DOHH2 (cell line): ENCODE measurements around the gene PCCB.

Experiments used
- H3F3A ChIP-seq: fragments of 200-600 bp; sonication (generic), shearing (Covaris generic); 2 replicates; pipeline ENCODE4 v1.6.0; 2016; ENCODE audit warnings: antibody characterized with exemption, mild to moderate bottlenecking; ENCODE audit not compliant: control insufficient read depth, insufficient read depth
- H3K27ac ChIP-seq: fragments of 200-600 bp; sonication (generic); 2 replicates; pipeline ENCODE4 v1.5.1; 2014; ENCODE audit warnings: low read depth, mild to moderate bottlenecking, low read length, moderate library complexity
- H3K27me3 ChIP-seq: fragments of 200-600 bp; sonication (generic); 2 replicates; pipeline ENCODE4 v1.6.1; 2014; ENCODE audit warnings: mild to moderate bottlenecking, low read length, mixed read lengths; ENCODE audit not compliant: control insufficient read depth
- H3K36me3 ChIP-seq: fragments of 200-600 bp; sonication (generic); 2 replicates; pipeline ENCODE4 v1.6.1; 2014; ENCODE audit warnings: mild to moderate bottlenecking, low read length, moderate library complexity, mixed read lengths; ENCODE audit not compliant: control insufficient read depth
- H3K4me1 ChIP-seq: fragments of 200-600 bp; sonication (generic); 2 replicates; pipeline ENCODE4 v1.6.1; 2014; ENCODE audit warnings: mild to moderate bottlenecking, low read length, mixed read lengths; ENCODE audit not compliant: control insufficient read depth
- H3K4me2 ChIP-seq: fragments of 200-600 bp; sonication (generic); 2 replicates; pipeline ENCODE4 v1.6.0; 2014; ENCODE audit warnings: mild to moderate bottlenecking, low read length, moderate library complexity
- H3K4me3 ChIP-seq: fragments of 200-600 bp; sonication (generic); 2 replicates; pipeline ENCODE4 v1.5.1; 2014; ENCODE audit warnings: mild to moderate bottlenecking, low read length, mixed read lengths
- H3K79me2 ChIP-seq: fragments of 200-600 bp; sonication (generic); 2 replicates; pipeline ENCODE4 v1.6.1; 2014; ENCODE audit warnings: mild to moderate bottlenecking, low read length, mixed read lengths; ENCODE audit not compliant: control insufficient read depth
- H3K9me2 ChIP-seq: fragments of 200-600 bp; sonication (generic); replicated peaks from 2 replicates; pipeline ENCODE4 v1.6.1; 2014; ENCODE audit warnings: mild to moderate bottlenecking, low read length, mixed read lengths; ENCODE audit not compliant: control insufficient read depth
- H3K9me3 ChIP-seq: fragments of 200-600 bp; sonication (generic); 2 replicates; pipeline ENCODE4 v1.6.1; 2014; ENCODE audit warnings: antibody characterized with exemption, low read length, mixed read lengths; ENCODE audit not compliant: control insufficient read depth, insufficient read depth
- H4K20me1 ChIP-seq: fragments of 200-600 bp; sonication (generic); 2 replicates; pipeline ENCODE4 v1.6.0; 2014; ENCODE audit warnings: low read depth, mild to moderate bottlenecking, antibody characterized with exemption, low read length, moderate library complexity; ENCODE audit not compliant: control insufficient read depth, insufficient read depth
- CTCF ChIP-seq: fragments of 200-600 bp; sonication (generic); IDR thresholded peaks from one replicate; pipeline ENCODE4 v1.5.1; 2014; ENCODE audit warnings: antibody characterized with exemption, mild to moderate bottlenecking, low read depth, low read length; ENCODE audit not compliant: poor library complexity, severe bottlenecking
- EZH2phosphoT487 ChIP-seq: fragments of 200-600 bp; sonication (generic); IDR thresholded peaks from 2 replicates; pipeline ENCODE4 v1.6.1; 2017; ENCODE audit warnings: borderline replicate concordance, mild to moderate bottlenecking, antibody characterized with exemption, low read length, moderate library complexity, mixed read lengths

Gene PCCB

GRCh38 chr3:136311261-136311660 is 61.1 kb downstream of the PCCB start:
- Histone ChIP-seq H3K27ac (no peak overlapping the region), H3K36me3 (no peaks in the 10 kb centered on the region), H3K4me1 (no peaks in the 10 kb centered on the region), H4K20me1 (no peaks in the 10 kb centered on the region), H3K9me3 (no peaks in the 10 kb centered on the region), H3K79me2 (no peaks in the 10 kb centered on the region), H3K4me2 (no peak overlapping the region), H3K4me3 (no peak overlapping the region), H3F3A (0 out of 2 replicates have a peak, but pooled peaks cover 3% of the 10 kb centered on the region), H3K27me3 (no peaks in the 10 kb centered on the region), H3K9me2 (no peaks in the 10 kb centered on the region)
- no peak for TF ChIP-seq EZH2phosphoT487
- TF ChIP-seq CTCF, result no peak

- Histone ChIP-seq H3K79me2 (no peaks in the 10 kb centered on the region), H3K4me1 (no peaks in the 10 kb centered on the region), H3K9me2 (no peaks in the 10 kb centered on the region), H3K4me2 (no peak overlapping the region), H3K27me3 (no peaks in the 10 kb centered on the region), H3F3A (0 out of 2 replicates have a peak, but pooled peaks cover 3% of the 10 kb centered on the region), H3K27ac (no peak overlapping the region), H3K4me3 (no peak overlapping the region), H3K9me3 (no peaks in the 10 kb centered on the region), H4K20me1 (no peaks in the 10 kb centered on the region), H3K36me3 (no peaks in the 10 kb centered on the region; the same call in 1 of the 2 replicates)
- TF ChIP-seq CTCF (no peak), EZH2phosphoT487 (no peak)
Measured at GRCh38 chr3:136311968-136312367, 61.8 kb downstream of the PCCB start.

GRCh38 chr3:136326316-136326715 is 76.2 kb downstream of the PCCB start:
- peaks cover 2% of the 10 kb centered on the region; the same call in 1 of the 2 replicates for H3K9me3 ChIP-seq
- no peak overlapping the region for H3K27ac ChIP-seq
- no peaks in the 10 kb centered on the region for H3K79me2 ChIP-seq
- TF ChIP-seq CTCF (no peak), EZH2phosphoT487 (no peak)
- no peak overlapping the region for H3K4me2 ChIP-seq
- no peaks in the 10 kb centered on the region for H3F3A ChIP-seq
- H3K4me3 ChIP-seq, result no peak overlapping the region
- H3K36me3 ChIP-seq, result peaks cover 24% of the 10 kb centered on the region
- no peaks in the 10 kb centered on the region for H4K20me1 ChIP-seq
- H3K4me1 ChIP-seq, result no peaks in the 10 kb centered on the region
- H3K9me2 ChIP-seq, result no peaks in the 10 kb centered on the region
- H3K27me3 ChIP-seq, result no peaks in the 10 kb centered on the region
